ENCODE measurements around the gene ZNF318. TPM values are rescaled to one million over a fixed set of nuclear protein-coding genes. Genes with fewer than 3 reads are reported as not detected.

Gene ZNF318
- polyA plus RNA-seq, 1 donor from 2014 or later, result 11.7 TPM

GRCh38 chr6:43291708-43292107 lies 77.7 kb downstream of the ZNF318 start:
- Histone ChIP-seq H3K79me2 (replicated peaks; ENCODE audit: insufficient read depth, low read length) (no peaks in the 10 kb centered on the region), H3K9me3 (ENCODE audit: low read length) (no peaks in the 10 kb centered on the region), H2AFZ (ENCODE audit: low read depth, low read length) (no peak overlapping the region), H3K4me3 (ENCODE audit: low read length) (no peak overlapping the region), H3F3A (ENCODE audit: insufficient read depth, low read length, poor library complexity, severe bottlenecking) (no peaks in the 10 kb centered on the region), H3K36me3 (ENCODE audit: insufficient read depth, low read length) (no peaks in the 10 kb centered on the region), H3K27ac (ENCODE audit: low read length) (no peak overlapping the region), H3K9ac (ENCODE audit: low read length) (no peak overlapping the region), H3K27me3 (ENCODE audit: insufficient read depth, low read depth, low read length) (no peaks in the 10 kb centered on the region), H4K20me1 (ENCODE audit: insufficient read depth) (no peaks in the 10 kb centered on the region), H3K4me2 (ENCODE audit: low read length) (no peak overlapping the region), H3K9me2 (ENCODE audit: insufficient read depth, low read length) (no peaks in the 10 kb centered on the region)
- TF ChIP-seq POLR2AphosphoS5 (IDR thresholded peaks at IDR 0.05) (no peak), EZH2 (IDR thresholded peaks at IDR 0.05; ENCODE audit: borderline replicate concordance, insufficient read depth, low read length, poor library complexity, severe bottlenecking) (no peak), SMC3 (conservative IDR thresholded peaks at IDR 0.05; ENCODE audit: poor library complexity) (no peak), REST (IDR thresholded peaks at IDR 0.05; ENCODE audit: borderline replicate concordance) (no peak), MXI1 (conservative IDR thresholded peaks at IDR 0.05; ENCODE audit: poor library complexity, severe bottlenecking) (no peak), EP300 (conservative IDR thresholded peaks at IDR 0.05; ENCODE audit: poor library complexity, severe bottlenecking) (no peak), RAD21 (conservative IDR thresholded peaks at IDR 0.05) (no peak), TAF1 (IDR thresholded peaks at IDR 0.05; ENCODE audit: low read depth) (no peak), CTCF (IDR thresholded peaks at IDR 0.05; ENCODE audit: poor library complexity, severe bottlenecking) (no peak)

- Histone ChIP-seq H3K9me3 (ENCODE audit: low read length) (no peaks in the 10 kb centered on the region), H3K36me3 (ENCODE audit: insufficient read depth, low read length) (no peaks in the 10 kb centered on the region), H3K27ac (ENCODE audit: low read length) (no peak overlapping the region), H3K9me2 (ENCODE audit: insufficient read depth, low read length) (no peaks in the 10 kb centered on the region), H2AFZ (ENCODE audit: low read depth, low read length) (no peak overlapping the region), H3K9ac (ENCODE audit: low read length) (no peak overlapping the region), H3K79me2 (replicated peaks; ENCODE audit: insufficient read depth, low read length) (no peaks in the 10 kb centered on the region), H3F3A (ENCODE audit: insufficient read depth, low read length, poor library complexity, severe bottlenecking) (no peaks in the 10 kb centered on the region), H4K20me1 (ENCODE audit: insufficient read depth) (no peaks in the 10 kb centered on the region), H3K4me3 (ENCODE audit: low read length) (no peak overlapping the region), H3K27me3 (ENCODE audit: insufficient read depth, low read depth, low read length) (no peaks in the 10 kb centered on the region), H3K4me2 (ENCODE audit: low read length) (no peak overlapping the region)
- TF ChIP-seq CTCF (IDR thresholded peaks at IDR 0.05; ENCODE audit: poor library complexity, severe bottlenecking), result no peak
- TF ChIP-seq REST (IDR thresholded peaks at IDR 0.05; ENCODE audit: borderline replicate concordance), result no peak
Observed at GRCh38 chr6:43290905-43291355, 78.5 kb downstream of the ZNF318 start.

Data from neural cell (in vitro differentiated cells).